Eye (tissue), 1 donor: ENCODE data around the gene HS1BP3.
A peak's percentile ranks its signal among the peaks of the same experiment; 100 is the strongest.

ENCODE experiments used
- DNase-seq: peaks from one replicate; pipeline ENCODE4 v3.0.0-alpha.2; 2015

Gene HS1BP3

DNA sequence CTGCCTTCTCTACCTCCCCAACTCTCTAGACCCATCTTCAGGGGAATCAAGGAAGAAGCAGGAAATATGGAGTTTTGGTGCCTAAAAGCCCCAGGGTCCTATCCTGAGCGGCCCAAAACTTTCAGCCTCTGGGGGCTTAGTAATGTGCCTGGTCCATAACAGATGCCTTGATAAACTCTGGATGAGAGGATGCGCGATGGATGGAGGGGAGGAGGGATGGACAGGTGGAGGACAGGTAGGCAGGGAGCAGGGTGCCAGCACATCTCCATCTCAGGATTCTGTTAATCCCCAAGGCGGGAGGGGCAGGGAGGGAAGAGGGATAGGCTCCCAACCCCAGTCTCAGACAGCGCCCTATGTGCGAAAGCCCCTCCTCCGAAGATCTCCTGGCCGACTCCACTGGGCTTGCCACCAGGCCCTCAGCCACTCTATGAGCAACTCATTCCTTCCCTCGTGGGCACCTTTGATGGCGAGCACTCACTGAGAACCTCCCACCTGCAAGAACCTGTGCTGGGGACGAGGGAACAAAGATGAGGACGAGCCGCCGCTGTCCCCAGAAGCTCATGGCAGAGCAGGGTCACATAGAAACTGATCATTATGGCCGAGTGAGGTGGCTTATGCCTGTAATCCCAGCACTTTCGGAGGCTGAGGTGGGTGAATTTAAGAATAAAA, 23.1 kb downstream of the HS1BP3 start:
- no peak for DNase-seq

DNA sequence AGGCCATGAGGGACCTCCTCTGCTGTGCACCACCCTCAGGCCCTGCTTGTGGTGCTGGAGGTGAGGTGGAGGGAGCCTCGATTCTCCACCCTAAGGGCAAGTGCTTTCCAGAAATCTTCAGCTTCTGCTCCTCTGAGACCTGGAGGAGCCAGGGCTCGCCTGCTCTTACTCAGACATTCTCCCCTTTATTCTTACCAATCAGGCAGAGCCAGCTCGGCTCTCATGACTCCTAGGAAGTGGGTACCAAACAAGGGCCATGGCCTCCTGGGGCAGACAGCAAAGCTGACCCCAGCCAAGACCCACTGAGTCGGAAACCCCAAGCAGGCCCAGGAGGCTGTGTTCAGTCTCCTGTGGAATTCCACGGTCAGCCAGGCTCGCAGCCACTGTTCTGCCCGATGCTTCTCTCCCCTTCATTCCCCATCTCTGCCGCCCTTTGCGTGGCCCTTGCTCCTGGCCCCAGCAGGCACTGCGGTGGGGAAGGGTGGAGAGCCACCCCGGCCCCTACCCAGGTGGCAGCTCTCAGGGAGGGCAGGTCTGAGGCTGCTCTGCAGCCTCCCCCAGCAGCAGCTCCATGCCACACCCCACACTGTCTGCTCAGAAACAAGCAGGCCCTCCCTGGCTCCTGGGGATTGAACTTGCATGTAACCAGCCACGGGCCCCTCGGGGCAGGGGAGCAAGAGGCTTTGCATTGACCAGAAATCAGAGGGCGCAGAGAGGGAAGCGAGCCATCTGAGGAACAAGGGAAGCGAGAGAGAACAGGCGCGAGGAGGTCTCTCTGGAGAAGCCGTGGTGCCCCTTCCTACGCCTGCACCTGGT, 24.0 kb downstream of the HS1BP3 start:
- no peak for DNase-seq

DNA sequence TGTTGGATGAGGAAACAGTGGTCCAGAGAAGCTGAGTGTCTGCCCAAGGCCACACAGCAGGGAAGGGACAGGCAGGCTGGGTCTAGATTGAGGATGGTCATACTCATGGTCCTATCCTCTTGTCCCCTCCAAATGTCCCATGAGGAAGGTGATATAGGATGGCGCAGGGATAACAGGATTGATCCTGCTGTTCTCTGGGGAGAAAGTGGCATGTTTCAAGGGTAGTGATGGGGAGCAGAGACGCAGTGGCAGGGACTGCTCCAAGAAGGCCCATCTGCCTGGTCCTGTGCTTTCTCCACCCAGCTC, 24.6 kb downstream of the HS1BP3 start:
- no peak for DNase-seq

DNA sequence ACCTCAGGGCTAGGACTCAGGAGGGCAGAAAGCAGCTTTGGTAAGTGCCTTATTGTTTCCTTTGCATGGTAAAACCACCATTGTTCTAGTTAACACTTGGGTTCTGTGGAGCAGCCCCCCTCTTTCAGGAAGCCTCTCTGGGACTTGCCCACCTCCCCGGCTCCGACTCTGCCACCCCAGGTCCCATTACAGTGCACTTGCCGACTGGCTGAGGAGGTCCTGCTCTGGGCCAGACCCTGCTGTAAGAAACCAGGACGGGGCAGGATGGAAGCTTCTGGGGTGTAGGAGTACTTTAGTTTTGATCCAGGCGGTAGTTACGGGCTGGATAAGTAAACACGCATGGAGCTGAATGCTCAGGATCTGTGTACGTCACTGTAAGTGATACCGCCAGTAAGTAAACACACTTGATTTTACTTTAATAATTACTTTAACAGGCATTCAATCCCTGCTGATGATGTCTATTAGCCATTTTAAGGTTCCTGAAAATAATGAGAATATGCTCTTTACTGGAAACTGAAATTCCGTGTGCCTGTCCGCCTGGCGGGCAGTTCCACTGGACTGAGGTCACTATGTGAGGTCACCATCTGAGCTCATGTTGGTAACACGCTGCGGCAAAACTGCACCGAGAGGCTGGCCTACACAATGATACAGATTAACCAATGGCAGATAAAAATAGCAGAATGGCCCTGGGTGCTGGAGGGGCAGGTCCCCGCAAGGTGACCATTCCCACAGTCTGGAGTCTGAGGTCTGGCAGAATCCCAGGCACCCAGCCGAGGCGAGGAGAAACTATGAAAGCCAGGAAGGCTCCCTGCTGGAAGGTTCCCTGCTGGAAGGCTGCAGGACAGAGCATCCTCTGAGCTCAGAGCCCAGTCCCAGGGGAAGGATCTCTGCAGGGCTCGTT, 25.2 kb downstream of the HS1BP3 start:
- DNase-seq = no peak

DNA sequence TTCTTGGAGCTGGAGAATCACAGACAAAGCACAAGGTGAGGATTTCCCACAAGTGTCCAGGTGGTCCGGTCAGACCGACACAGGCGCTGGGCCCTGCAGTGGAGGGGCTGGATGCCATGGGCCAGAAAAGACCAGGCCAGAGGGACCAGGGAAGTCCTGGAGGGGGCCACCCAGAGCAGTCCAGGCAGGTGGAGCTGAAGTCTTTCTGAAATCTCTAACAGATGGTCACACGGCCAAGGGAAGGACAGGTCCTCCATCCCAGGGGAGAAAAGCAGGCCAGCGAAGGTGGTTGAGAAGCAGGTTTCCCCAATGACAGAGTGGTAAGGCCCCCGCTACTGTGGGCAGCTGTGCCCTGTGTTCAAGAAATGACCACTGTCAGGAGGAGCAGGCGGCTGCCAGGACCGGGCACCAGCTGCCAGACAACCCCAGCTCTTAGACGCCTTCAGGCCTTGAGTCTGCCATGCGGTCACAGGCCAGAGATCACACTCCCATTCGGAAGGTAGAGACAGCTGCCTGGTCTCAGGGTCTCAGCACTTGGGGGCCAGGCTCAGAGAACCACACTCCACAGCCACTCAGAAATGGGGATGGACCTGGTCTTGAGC, 25.9 kb downstream of the HS1BP3 start:
- no peak for DNase-seq

DNA sequence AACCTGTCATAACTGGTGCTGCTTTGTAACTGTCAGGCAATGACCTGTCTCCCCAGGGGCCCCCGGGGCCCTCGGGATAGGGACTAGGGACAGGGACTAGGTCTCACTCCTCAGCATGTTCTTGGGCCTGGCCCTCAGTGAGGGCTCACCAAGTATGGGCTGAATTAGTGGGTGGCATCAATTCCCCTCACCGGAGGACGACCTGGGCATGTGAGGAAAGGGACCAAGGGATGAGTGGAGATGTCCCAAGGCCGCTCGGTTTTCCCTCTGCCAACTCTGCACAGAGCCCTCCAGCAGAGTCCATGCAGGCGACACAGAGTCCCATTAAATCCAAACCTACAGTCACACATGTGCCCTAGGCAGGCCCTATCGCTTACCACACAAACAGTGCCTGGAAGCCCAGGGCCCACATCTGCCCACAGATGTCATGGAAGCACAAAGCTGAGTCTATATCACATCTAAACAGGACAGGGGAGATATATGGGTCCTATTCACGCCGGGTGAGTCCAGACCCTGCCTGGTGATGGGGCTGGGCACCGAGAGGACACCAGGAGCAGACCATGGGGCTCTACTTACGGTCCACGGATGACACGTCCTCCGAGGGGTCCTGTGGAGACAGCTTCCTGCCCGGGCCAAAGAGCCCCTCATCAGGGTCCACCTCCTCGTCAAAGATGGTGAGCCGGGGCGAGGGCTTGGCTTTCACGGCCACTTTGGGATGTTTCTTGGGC, 26.6 kb downstream of the HS1BP3 start:
- DNase-seq = no peak

DNA sequence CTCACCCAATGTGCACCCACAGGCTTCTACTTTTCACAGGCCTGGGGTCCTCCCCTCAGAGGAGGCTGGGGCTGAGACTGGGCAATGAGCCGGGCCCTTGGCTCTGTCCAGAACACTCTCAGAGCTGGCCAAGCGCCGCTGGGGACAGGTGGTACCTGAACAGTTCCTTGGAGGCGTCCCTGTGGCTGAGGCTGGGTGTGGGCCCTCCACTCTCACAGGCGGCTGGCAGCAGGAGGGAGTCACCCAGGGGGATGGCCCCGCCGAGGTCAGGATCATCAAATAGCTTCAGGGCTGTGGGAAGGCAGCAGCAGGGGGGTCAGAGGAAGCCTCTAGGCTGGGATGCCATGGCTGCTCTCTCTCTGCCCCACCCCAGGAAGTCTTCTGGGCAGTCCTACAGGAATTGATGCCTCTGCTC, 27.1 kb downstream of the HS1BP3 start:
- no peak for DNase-seq

DNA sequence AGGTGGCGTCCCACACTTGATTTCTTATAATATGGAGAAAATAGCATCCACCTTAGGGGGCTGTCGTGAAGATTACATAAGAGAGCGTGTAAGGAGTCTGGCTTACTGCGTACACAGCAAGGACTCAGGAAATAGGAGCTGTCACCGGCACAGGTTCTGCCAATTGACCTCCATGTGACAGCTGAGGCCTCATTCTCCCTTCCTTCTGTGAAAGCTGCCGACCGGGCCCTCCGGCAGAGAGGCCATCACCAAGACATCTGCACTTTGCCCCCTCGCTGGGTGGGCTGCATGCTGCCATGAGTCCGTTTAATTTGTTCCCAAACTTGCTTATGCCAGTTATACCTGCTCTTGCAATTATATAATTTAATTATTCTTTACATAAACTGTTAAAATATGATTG, 27.7 kb downstream of the HS1BP3 start:
- no peak for DNase-seq

DNA sequence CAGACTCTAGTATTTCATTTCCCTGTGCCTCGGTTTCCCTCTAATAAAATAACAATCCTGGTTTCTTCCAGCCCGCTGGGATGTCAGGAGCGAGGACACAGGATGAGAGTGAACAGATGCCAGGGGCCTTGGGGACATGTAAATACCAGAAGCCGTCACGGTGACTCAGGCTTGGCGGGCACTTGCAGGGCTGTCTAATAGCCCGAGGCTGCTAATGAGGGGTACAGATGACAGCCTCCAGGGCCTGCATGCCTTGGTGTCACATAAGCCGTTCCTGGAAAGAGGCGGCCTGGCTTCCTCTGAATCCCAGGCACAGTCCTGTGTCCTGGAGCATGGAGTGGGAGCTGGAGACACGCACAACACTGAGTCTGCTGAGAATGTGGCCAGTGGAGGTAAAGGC, 28.2 kb downstream of the HS1BP3 start:
- peak; percentile 83 for DNase-seq

DNA sequence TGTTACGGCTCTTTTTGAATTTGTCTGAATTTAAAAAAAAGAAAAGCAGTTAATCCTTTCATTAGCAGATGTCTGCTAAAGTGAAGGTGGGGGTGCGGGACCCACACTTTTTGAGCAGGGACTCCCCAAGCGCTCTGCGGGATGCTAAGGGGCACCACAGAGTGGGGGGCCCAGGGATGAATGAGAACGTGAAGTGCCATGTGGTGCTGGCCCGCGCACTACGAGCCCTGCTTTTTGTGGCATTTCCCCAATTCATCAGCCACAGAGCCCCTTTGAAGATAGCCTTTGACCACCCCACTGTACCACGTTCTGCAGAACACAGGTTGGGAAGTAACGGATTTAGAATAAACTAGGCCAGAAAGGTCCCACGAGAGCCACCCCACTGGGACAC, 28.6 kb downstream of the HS1BP3 start:
- no peak for DNase-seq

DNA sequence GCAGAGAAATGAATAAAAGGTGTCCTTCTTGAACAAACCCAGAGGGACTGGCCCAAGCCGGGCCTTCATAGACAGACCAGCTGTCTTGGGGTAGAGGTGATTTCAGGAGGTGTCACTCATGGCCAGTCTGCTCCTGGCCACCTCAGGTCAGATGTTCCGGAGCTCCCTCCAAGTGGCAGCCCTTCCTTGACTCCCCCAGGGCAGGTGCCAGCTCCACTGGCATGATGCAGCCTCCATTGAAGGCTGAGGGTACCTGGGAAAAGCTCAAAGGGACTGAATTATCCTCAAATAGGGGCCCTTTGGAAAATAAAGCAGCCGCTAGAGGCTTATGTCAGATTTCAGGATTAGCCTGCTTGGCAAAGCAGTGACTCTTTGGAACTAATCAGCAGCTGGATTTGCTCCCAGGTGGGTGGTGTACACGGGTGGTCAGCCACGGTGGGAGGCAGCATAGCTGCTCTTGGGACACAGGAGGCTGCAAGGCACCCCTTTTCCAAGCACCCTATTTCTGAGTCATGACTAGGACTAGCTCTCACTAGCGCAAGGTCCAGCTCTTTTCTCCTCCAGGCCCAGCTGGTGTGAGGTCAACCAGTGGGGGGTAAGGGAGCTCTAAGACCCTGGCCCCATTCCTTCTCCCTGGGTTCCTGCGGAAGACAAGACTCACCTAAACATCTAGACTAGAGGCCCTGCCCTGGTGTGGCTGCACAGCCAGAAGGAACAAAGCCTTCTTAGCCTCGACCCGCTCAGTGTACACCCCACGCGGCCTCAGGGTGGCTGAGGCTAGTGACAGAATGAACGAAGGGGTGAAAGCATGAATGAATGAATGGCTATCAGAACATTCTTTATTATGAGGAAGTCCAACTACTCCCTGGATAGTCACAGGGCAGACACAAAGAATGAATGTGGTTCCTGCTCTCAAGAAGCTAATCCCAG, 29.3 kb downstream of the HS1BP3 start:
- DNase-seq = no peak

DNA sequence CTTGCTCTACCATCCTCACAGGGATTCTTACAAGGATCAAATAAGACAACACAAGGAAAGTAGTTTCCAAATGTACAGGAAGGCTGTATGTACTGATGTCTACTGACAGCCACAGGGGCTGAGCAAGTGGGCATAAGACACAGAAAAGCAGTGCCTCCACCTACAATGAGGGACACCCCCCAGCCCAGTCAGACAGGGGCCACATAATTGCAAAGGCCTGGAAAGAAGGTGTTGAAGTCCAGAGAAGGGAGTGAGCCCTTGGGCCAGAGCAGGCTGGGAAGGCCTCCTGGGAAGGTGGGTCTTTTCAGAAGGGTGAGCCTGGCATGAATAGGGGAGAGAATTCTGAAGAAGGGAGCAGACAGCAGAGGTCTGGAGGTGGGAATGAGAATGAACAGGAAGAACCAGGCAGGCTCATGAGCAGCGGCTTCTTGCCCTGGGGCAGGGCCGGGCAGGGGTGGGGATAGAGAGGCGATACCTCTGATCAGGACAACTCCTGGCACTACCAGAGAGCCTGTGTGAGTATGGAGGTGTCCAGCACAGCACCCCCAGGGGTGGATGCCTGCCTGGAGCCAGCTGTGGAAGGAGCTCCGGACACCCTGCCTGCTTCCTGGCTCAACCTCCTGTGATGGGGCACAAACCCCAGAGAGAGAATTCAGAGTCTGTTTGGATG, 30.1 kb downstream of the HS1BP3 start:
- no peak for DNase-seq

DNA sequence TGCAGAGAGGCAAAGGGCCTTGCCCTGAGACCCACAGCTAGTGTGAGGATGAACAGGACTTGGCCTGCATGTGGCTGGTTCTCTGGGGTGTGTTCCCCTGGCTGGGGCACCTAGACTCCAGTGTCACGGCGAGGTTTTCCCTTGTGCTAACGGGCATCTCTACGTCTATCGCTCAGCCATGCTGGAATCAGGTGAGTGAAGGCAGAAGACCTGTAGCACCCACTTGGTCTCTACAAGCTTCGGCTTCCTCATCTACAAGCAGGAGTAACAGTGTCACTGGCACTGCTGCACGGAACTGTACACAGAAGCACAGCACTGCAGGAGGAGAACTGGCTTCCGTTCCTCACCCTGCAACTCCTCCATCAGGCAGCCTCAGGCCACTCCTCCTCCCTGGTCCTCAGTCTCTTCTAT, 30.6 kb downstream of the HS1BP3 start:
- DNase-seq = no peak

DNA sequence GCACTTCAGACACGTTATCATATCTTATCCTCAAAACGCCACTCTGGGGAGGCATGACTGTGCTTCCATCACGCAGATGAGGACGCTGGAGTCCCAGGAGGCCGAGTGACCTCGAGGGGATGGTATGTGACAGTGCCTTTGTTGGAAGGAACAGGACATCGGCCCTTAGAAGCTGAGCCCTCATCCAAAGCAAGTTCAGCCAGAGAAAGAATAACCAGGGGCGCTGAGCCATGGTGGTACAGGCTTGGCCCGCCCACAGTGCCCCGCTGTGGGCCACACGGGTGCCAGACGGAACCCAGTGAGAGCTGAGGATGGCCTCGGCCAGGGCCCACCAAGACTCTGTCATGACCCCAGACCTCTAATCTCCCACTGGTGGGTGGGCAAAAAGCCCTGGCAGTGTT, 31.3 kb downstream of the HS1BP3 start:
- no peak for DNase-seq

DNA sequence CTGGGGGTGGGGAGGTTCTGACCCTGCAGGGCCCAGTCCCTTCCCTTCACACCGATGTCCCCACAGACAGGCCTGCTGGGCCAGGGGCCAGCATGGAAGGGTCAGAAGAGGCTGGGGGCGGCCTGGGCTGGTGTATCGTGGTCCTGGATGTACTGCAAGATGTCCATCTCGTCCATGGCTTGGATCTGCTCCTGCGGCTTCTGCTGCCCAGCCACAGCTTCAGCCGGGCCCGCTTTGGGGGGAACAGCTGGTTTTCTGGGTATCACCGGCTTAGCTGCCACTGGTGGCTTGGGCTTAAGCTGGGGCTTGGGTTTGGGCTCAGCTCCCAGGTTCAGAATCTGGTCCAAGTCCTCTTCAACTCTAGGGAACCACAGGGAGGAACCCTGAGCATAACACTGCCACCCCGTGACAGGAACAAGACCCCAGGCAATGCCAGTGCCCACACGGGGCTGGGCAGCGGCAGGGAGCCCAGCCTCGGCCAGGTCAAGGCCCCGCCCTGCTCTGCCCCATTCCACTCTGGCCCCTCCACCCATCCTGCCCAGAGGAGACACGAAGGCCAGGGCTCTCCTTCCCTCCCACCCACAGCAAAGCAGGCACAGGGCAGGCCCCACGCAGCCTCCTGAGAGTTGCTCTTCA, 31.9 kb downstream of the HS1BP3 start:
- no peak for DNase-seq

DNA sequence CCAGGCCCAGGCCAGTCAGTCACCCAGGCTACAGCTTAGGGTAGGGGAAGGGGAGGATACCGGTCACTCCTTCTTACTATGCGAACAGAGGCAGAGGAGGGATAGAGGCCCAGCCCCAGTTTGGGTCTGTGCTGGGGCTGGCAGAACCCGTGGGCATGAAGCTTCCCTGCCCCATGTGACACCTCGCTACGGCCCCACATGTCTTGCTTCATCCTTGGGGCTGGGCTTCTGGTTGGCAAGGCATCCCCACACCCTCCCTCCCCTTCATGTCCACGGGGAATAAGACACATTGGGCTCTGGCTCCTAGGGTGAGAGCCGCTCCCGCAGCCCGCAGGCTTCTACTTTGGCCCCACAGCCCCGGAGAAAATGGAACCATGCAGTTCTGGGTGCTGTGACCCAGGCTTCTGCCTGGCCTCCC, 32.4 kb downstream of the HS1BP3 start:
- no peak for DNase-seq

DNA sequence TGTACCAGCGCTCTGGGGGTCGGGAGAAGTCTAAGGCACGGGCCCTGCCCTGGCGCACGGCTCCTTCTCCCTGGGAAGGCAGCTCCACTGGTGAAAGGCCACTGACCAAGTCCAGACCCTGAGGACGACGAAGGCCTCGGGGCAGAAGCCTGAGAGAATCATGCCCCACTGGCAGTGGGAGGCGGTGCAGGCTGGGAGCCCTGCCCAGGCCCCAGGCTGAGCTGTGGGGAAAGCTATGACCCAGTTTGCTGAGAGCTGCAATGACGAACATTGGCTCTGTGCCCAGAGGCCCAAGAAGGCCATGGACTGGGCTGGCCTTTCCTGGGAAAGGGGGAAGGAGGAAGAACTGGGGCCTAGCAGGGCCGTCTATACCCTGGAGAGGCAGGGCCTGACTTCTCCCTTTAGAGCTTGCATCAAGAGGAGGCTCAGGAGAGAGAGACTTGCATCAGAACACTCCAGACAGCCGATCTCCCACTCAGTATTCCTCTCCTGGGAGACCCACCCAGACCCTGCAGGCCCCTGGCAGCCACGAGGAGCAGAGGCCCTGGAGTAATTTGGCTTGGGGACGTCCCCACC, 32.9 kb downstream of the HS1BP3 start:
- peak; percentile 91 for DNase-seq

DNA sequence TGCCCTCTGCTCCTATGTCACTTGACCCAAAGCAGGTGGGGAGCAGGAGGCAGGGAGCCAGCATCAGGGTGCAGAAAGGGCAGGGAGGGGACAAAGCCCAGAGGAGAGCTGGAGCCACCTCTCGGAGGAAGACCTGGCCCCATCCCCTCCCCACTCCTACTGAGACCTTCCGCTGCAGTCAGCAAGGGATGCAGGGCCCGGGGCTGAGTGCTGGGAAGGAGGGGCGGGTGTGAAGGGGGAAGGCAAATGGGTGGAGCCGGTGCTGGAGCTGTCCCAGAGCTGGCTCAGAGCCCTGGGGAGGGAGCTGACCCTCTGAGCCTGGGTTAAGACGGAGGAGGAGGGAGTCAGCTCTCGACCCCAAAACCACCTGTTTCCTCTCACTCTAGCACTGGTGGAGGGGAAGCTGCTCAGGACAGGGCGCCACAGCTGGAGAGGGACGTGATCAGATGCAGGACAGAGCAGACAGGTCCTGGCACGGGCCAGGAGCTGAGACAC, 33.8 kb downstream of the HS1BP3 start:
- peak; percentile 59 for DNase-seq

DNA sequence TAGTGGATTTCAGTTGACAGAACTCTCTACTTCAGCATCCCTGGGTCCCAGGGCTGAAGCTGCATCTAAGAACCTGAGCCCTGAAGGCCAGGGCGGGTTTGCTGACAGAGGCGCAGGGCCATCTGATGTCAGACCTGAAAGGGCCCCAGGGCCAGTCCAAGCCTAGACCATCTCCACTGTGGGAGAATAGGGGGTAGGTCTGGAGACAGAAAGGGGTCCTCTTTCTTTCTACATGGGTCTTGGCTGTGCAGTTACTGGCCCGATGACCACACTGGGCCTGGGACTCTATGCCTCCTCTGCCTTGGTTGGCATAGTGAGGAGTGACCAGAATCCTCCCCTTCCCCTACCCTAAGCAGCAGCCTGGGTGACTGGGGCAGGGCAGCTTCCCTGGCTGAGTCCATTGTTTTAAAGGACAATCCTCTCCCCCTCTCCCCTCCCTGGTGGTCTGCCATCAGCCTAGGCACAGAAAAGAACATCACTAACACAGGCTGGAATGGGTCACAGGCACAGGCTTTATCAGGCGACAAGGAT, 34.5 kb downstream of the HS1BP3 start:
- DNase-seq = no peak
